Midbrain (tissue), 1 donor: Measurements from ENCODE around the gene PAX5.

Experiments used
- DNase-seq: peaks from one replicate; lab custom pipeline; 2025; lab: John Stamatoyannopoulos, UW

PAX5 gene

DNA sequence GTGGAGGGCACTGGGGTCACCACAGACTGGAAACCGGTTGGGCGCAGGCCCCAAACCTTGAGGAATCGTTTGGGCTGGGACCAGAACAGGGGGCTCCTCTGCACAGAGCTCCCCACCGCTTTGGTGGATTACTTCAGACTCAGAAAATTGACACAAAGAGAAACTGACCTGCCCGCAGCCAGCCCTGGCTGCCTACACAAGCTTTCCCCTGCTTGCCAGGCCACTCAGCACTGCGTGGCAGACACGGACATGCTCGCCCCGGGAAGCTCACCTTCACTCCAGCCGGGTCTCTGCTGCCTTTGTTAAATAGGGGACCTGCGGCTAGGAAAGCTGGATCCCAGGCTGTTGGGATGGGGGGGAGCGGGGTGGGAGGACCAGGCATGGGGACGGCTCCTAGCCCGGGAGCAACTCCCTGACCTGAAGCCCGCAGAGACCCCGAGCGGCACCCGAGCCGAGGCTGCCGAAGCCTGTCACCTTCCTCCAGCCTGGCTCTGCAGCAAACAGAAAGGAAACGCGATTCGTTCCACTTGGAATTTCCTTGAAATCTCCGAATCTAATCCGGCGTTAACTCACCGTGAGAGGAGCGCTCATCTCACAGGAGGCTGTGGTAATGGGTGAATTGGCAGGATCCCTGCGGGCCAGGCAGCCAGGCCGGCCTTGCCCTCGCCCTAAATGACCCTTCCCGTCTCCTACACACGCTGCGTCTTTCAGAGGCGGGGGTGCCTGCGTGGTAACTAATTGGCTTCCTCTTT lies 8.8 kb downstream of the PAX5 start:
- DNase-seq: no peak

DNA sequence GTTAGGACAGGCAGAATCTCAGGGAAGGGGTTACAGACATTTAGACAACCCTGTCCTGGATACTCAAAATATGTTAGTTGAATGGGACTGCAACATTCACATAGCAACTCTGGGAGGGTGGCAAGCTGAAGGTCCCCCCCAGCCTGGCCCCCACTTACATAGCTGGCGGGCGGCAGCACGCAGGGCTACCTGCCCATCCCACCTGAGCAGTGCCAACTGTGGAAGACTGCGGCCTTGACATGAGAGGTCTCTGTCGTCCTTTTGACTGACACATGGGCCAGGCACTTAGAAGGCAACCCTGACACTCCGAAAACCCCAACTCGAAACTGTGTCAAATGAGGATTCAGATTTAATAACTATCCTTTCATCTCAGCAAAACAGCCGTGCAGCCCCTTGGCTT lies 16.5 kb downstream of the PAX5 start:
- DNase-seq: no peak

DNA sequence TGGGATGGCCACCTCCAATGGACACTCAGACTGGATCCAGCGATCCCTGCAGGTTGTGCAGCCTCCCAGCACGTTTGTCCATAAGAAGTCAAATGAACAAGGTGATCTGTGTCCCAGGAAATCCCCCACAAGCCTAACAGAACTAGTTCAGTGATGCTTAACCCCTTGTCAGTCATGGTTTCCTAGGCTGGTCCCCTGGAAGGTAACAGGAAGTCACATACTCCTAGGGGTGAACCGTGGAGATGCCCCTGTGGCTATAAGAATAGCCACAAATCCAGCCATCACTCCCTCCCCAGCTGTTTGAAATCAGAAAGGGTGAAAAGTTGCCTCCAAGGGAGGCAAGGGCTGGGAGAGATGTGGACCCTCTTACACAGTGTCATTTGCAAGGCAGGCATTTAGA lies 22.5 kb downstream of the PAX5 start:
- DNase-seq: no peak

DNA sequence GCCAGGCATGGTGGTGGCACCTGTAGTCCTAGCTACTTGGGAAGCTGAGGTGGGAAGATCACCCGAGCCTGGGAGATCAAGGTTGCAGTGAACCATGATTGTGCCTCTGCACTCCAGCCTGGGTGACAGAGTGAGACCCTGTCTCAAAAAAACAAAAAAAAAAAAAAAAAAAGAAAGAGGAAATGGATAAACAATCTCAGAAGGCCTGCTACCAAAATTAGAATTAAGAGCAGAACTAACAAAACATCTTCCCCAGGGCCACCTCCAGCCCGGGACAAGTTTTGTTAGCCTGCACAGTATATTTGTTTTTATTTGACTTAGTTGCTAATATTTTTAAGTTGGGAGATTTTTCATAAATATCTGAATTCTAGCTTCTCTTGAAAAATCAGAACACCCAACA lies 23.1 kb downstream of the PAX5 start:
- no peak for DNase-seq

DNA sequence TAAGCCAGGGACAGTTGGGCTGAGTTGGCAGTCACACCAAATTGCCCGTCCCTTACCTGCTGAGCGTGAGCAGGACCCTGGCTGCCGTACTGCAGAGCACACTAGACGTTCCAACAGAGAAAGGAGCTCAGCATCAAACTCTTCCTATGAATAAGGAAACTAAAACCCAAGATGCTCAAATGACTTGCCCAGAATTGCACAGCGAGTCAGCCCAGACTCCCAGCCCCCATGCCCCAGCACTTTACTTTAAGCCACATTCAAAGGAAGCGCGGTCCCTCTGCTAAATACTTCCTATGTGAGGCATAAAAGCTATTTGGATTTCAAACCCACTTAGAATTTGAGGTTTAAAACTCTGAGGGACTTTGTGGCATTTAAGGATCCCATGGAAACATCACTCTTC lies 23.9 kb downstream of the PAX5 start:
- no peak for DNase-seq

DNA sequence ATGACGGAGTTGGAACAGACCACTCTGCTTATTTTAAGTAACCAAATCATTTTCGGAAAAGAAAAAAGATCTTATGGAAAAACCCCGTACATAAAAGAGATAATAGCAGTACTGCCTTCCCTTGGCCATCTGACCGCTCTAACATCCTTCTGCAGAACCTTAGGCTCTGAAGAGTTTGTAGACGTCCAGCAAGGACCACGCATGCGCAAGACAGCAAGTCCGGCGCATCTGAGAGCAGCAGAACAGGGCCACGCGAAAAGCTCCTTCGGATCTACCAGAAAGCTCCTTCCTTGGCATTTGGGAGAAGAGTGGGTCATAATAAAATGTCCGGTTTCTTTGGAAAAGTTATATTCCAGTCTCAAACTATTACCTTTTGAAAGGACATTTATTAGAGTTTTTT lies 26.8 kb downstream of the PAX5 start:
- no peak for DNase-seq

DNA sequence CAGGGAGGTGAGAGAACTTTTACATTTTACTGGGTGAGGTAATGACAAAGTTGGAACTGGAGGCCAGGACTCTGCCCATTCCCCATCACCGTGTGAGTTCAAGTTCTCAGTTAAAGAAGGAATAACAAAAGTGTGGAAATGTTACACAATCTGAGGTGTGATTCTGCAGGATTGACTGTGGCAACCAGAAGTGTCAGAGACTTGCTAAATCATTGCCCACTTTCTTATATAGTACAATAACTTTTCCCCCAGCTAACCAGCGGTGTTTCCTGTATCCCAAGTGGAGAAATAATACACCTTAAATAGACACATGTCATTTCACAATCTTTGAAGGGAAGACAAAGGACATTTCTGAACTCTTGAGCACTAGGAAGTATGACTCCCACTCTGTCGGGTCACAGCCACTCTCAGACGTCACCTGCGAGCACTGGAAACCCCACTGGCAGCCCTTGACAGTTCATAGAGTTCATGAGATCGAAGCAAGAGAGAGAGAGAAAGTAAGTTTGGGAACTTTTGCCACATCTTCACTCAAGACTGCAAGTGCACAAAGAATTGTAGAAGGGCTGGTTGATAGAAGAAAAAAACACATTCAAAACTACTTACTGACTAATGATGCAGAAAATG lies 28.4 kb downstream of the PAX5 start:
- no peak for DNase-seq

DNA sequence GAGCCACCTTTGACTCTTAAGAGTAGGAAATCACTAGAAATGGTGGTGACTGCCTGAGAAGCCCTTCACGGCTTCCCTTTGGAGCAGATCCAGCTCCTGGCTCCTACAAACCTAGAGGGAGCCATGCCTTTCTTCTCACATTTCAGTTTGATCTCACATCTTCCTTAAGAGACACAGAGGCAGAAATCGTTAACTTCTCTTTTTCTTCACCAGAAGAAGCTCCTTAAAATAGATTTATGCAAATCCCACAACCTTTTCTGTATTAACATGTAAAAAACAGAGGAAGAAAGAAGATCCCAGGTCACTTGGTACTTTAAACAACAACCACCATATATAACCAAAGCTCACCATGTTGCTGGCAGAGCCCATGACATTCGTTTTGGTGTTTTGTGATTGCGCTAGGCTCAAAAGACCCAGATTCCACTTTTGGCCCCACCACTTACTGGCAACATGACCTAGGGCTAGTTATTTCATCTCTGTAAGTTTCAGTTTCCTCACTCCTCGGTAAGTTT lies 29.6 kb downstream of the PAX5 start:
- no peak for DNase-seq

DNA sequence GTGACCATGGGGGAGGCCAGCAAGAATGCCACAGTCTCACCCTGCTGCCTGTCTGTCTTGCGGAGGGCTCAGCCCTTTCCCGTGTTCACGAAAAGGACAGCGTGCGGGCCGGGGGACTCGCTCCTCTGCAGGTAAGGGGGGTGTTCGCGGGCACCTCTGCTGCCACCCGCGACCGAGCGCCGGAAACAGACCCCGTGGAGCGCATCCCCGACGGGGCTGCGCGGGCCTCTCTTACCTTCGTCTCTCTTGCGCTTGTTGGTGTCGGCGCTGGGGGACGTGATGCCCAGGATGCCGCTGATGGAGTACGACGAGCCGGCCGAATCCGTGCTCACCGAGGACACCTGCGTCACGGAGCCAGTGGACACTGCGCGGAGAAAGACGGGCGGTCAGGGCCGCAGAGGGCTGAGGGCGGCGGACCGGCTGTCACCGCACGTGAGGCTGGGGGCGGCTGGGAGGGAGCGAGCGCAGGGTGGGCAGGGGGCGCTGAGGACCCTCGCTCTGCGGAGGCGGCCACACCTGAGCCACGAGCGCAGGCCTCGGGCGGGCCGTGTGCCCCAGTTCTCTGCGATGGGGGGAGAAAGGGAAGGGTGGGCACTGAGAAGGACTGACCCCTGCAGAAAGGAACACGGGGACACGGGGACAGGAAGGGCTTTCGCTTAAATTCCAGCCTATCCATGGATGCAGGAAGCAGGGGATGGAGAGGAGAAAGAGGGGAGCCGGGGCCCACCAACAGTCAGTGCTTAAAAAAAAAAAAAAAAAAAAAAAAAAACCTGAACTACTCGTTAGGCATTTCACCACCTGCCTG lies 31.5 kb downstream of the PAX5 start:
- no peak for DNase-seq

DNA sequence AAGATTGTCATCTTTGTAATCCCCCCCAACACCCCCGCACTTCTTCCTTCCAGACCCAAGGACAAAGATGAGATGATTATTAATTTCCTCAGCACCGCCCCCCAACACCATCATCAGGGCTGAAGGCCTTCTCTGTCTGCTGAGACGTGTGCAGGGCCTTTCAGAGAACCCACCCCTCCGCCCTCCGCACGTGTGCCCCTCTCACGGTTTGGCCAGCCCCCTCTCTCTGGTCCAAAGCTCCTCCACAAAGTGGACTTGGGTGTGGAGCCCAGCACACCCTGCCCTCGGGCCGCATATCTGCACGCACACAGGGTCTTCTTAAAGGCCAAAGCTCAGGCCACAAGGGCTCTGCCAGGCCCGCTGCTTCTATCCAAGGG lies 32.0 kb downstream of the PAX5 start:
- no peak for DNase-seq

DNA sequence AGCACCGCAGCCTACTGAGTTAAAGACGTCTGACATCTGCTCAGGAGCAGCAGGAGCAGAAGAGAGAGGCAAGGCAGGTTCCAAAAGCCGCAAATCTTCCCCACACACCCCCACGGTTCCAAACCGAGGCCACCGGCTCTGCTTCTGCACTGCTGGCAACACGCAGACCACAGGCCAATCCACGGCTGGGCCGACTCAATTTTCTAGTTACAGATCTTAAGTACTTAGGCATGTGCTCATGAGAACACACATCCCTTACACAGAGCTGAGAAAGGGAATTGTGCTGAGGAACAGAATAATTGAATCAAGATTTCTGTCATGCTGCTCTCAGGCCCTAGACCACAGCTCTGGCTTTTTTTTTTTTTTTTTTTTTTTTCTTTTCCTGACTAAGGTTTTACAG lies 32.6 kb downstream of the PAX5 start:
- DNase-seq: no peak

DNA sequence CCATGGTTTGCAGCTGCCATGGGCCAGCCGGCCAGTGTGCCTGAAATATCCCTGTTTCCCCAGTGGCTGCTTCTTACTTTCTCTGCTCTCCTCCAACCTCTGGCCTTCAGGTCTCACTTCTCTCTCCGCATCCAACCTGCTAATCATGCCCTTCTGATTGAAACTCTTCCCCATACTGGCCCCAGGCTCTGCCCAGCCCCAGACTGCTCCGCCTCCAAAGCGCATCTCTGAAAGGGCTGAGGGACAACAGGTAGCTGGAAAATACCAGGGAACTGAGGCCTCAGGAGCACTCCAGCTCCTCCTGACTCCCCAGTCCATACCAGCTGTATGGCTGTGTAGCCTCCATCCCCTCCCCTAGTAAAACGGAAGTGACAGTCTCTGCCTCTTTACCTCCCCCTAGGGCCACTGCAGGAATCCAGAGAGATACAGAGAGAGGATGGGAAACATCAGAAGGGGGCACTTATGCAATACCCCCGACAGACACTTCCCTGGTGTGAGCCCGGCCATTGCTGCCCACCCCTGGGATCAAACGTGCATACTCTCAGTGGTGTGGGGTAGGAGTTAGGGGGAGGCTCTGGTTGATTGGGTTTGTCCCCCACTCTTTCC lies 34.2 kb downstream of the PAX5 start:
- DNase-seq: no peak

DNA sequence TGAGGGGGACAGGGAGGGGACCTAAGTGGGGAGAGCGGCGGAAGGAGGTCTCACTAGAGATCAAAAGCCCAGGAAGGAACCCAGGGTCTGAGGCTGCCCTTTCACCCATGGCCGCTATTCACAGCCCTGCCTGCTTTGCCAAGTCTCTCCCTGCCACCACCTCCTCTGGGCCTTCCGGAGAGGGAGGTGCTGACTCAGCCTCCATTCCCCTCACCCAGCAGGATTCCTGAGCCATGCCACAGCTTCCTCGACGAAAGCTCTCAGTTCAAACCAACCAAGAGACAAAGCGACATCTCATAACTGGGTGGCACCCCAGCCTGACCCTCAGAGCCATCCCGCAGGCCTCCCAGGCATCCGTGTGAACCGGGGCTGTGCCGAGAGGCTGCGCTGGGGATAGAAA lies 36.7 kb downstream of the PAX5 start:
- no peak for DNase-seq

DNA sequence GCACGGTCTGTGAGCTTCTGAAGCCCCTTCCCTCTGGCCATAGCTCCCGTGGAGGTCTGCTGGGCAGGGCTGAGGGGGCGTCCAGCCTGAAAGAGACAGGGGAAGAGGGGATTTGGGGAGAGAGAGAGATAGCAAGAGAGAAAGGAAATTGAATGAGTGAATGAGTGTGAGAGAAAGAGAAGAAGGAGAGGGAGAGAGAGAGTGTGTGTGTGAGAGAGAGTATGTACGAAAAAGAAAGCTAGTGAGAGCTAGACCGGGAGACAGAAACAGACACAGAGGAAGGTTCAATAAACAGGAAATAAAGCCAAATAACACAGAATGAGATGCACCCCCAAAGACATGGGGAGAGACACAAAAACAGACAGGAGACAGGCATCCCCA lies 37.4 kb downstream of the PAX5 start:
- DNase-seq: no peak

DNA sequence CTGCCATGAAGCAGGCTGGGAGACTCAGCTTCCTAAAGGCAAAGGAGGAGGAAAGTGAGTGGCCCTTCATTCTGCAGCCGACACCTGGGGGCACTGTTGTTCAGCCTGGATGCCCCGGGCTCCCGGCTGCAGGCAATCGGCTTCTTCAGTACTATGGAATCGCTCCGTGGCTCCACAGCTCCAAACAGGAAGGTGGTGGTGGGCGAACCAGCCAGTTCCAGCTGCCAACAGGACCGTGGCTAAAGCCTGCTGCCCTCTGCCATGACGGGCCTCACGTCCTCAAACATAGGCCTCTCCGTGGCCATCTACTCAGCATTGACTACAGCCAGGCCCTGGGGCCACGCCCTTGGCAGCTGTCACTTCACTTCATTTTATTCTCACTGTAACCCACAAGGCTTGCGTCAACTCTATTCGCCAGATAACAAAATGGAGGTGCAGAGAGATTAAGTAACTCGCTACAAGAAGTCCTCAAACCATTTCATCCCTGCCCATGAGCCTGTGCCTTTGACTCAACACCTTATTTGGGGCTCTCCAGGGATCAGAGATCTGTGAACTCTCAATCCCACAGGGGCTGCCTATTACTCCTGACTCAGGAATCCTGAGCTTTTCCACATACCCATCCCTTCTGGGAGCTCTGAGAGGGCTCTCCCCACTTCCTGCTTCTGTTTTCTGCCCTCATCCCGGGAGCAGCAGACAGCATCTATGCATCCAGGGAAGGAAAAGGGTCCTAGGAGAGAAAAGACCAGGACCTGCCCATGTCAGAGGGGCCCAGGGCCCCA lies 38.0 kb downstream of the PAX5 start:
- DNase-seq: peak; percentile 43

DNA sequence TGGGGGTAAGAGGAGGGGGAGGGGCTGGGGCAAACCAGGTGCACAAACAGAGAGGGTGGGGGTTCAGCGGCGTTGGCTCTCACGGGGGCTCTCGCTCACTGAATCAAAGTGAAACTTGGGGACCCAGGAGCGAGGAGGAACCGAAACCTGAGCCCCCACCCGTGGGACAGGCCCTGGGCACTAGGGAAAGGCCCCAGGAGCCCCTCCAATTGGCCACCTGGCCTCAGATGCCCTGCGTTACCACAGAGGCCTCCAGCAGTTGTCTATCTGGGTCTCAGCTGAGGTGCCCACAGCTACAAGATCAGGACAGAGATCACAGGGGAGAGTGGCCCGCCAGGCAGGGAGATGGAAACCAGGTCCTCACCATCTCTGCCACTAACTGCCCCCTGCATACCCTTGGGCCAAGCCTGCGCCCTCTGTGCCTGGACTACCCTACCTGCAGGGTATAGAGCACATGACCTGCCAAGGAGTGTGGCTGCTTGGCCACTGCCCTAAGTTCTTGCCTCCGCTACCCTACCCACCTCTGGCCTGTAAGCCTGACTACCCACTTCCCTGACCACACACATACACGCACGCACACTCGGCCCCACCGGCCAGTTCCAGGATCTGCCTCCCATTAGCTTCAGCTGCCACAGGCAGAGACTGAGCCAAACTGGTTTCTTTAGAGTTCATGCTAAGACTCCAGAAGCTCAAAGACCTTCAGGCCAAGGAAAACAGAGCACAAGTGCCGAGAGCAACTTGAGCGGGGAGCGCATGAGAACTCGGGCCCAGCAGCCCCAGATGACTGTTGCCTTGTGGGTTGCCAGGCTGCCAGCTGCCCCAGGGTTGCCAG lies 39.9 kb downstream of the PAX5 start:
- DNase-seq: no peak

DNA sequence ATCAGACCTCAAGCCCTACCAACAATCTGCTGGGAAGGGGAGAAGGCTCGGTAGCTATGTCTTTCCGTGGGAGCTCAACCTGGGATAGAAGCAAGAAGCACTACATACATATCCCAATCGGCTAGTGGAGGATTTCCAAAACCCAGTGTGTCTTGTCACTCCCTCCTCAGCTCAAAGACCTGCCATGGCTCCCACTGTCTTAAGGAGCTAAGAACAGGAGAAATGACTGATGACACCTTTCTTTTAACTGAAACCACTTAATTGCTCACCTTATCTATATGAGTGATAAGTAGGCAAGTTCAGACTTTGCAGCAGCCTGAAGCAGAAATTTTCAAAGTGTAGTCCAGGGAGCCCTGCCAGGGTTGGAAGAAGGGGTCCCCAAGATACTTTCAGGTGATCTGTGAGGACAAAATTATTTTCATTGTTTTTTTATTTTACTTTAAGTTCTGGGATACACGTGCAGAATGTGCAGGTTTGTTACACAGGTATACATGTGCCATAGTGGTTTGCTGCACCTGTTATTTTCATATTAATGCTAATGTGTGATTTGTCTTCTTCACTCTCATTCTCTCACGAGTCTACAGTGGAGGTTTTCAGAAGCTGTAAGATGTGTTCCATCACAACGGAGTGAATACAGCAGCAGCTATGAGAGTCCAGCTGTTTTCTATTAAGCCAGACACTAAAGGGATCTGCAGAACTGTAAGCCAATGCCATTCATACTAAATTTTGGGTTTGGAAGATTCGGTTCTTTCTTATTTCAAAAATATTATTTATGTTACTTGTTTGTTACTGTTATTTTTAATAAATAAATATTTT lies 41.4 kb downstream of the PAX5 start:
- no peak for DNase-seq

DNA sequence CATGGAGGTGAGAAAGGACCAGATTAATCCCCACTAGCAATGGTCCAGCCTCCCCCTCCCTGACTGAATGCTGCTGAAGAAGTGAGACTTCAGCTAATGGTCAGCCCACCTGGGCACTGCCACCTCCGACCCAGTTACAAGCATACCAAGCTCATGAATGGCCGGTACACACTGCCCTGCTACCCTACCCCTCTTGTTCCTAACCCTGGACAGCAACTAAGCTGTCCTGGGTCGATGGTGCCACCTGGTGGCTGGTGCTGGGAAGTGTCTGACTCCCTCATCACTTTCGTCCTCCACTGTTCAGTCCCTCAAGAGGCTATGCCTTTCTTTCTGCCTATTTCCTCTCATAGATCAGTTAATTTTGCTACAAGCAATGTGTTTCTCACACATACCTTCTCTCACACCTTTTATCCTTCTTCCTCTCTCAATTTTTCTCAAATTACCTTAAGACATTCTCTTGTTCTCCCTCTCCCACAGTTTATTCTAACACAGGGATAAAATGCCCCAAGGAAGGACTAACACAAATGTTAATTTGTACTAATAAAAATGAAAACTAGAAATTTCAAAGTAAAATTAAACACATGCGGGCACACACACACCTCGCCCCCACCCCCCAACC lies 42.4 kb downstream of the PAX5 start:
- no peak for DNase-seq

DNA sequence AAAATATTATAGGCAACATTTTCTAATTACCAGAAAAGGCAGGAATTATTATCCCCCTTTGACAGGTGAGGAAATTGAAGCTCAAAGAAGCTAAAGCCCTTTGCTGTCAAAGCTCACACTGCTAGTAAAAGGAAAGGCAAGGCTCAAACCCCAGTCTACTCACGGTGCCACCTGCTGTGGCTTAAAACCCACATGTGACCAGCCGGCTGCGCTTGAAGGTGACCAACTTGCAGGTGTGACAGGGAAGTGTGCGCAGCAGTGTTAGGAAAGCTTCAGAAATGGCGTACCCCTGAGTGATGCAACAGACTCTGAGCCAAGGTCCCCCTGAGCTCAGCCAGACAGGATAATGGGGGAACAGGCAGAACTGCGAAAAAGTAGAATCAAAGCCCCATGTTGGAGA lies 45.2 kb downstream of the PAX5 start:
- no peak for DNase-seq

DNA sequence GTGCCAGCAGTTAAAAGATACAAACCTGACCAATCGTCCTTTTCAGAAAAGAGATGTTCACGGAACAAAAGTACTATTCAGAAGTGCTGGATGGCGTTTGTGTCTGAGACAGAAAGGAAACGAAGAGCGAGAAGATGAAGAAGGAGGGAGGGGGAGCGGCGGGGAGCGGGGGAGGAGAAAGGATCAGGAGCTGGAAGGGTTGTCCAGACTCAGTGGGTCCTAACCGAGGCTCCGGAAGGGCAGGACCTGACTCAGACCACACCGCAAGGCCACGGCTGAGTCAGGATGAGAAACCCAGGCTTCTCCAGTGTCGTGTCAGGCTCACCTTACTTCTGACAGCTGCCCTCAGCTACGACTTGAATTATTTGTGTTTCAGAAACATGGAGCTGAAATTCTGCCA lies 46.2 kb downstream of the PAX5 start:
- DNase-seq: no peak
